IMR-90 (cell line): ENCODE measurements around the gene BEST1. TPM values are rescaled to one million over a fixed set of nuclear protein-coding genes. Genes with fewer than 3 reads are reported as not detected.

ENCODE experiments used
- ATAC-seq: fragments of 200-7000 bp; cut with Tn5 transposase; 2 replicates; pipeline ENCODE4 v1.9.1; 2020; ENCODE audit warnings: low read depth, mild to moderate bottlenecking, moderate library complexity
- BruUV-seq: library from RNA; stranded (reverse); fragments of 400-500 nt; replicated peaks from 2 replicates; lab custom pipeline; 2021; lab: Mats Ljungman, UMichigan
- CTCF ChIA-PET: fragments of 300-600 bp; formaldehyde crosslinking; extraction: SDS; loops from one replicate; lab custom pipeline; 2021; ENCODE audit warnings: antibody characterized with exemption; lab: Yijun Ruan, JAX
- POLR2A ChIA-PET: fragments of 300-600 bp; sonication (Branson Sonifier 250); formaldehyde crosslinking; loops from one replicate; lab custom pipeline; 2022; ENCODE audit warnings: antibody characterized with exemption; ENCODE audit not compliant: unreplicated experiment; lab: Charles Lee
- DNase-seq: peaks from one replicate; pipeline ENCODE4 v3.0.0; 2013
- H2AFZ ChIP-seq: replicated peaks from 2 replicates; pipeline ENCODE3; 2013; ENCODE audit warnings: low read length, mild to moderate bottlenecking; ENCODE audit not compliant: poor library complexity
- H2AK5ac ChIP-seq: 2 replicates; pipeline ENCODE4 v1.6.1; 2013; ENCODE audit warnings: low read depth, low read length, inconsistent platforms
- H2AK9ac ChIP-seq: replicated peaks from 2 replicates; pipeline ENCODE3; 2013; ENCODE audit warnings: mild to moderate bottlenecking, low read depth, low read length, moderate library complexity; ENCODE audit not compliant: poor library complexity
- H2BK120ac ChIP-seq: 2 replicates; pipeline ENCODE4 v1.6.1; 2013; ENCODE audit warnings: low read depth, low read length, inconsistent platforms
- H2BK15ac ChIP-seq: 3 replicates; pipeline ENCODE4 v1.6.1; 2013; ENCODE audit warnings: low read depth, low read length, inconsistent platforms
- H2BK20ac ChIP-seq: 2 replicates; pipeline ENCODE4 v1.6.1; 2013; ENCODE audit warnings: low read depth, mild to moderate bottlenecking, inconsistent platforms, low read length, moderate library complexity
- H2BK5ac ChIP-seq: 2 replicates; pipeline ENCODE4 v1.6.1; 2013; ENCODE audit warnings: mild to moderate bottlenecking, low read depth, low read length, inconsistent platforms; ENCODE audit not compliant: poor library complexity, severe bottlenecking
- H3K14ac ChIP-seq: replicated peaks from 2 replicates; pipeline ENCODE4 v1.6.1; 2013; ENCODE audit warnings: low read depth, low read length, inconsistent platforms
- H3K18ac ChIP-seq: 2 replicates; pipeline ENCODE4 v1.6.1; 2013; ENCODE audit warnings: low read depth, low read length, control low read depth
- H3K23ac ChIP-seq: 2 replicates; pipeline ENCODE4 v1.6.1; 2013; ENCODE audit warnings: low read depth, low read length, inconsistent platforms
- H3K27ac ChIP-seq: 2 replicates; pipeline ENCODE4 v1.5.1; 2013; ENCODE audit warnings: mild to moderate bottlenecking, control low read depth, low read length; ENCODE audit not compliant: insufficient read depth
- H3K27me3 ChIP-seq: 2 replicates; pipeline ENCODE4 v1.6.1; 2013; ENCODE audit warnings: low read length; ENCODE audit not compliant: control insufficient read depth, insufficient read depth
- H3K36me3 ChIP-seq: 2 replicates; pipeline ENCODE4 v1.6.1; 2013; ENCODE audit warnings: low read length, mixed read lengths; ENCODE audit not compliant: control insufficient read depth, insufficient read depth
- H3K4ac ChIP-seq: 2 replicates; pipeline ENCODE4 v1.6.1; 2013; ENCODE audit warnings: low read depth, low read length, inconsistent platforms
- H3K4me1 ChIP-seq: 2 replicates; pipeline ENCODE4 v1.6.1; 2013; ENCODE audit warnings: low read length, mixed read lengths; ENCODE audit not compliant: control insufficient read depth, insufficient read depth
- H3K4me2 ChIP-seq: 2 replicates; pipeline ENCODE4 v1.6.1; 2013; ENCODE audit warnings: low read depth, mild to moderate bottlenecking, control low read depth, low read length, moderate library complexity
- H3K4me3 ChIP-seq: 2 replicates; pipeline ENCODE4 v1.5.1; 2013; ENCODE audit warnings: low read depth, mild to moderate bottlenecking, control low read depth, low read length, moderate library complexity; ENCODE audit not compliant: insufficient read depth
- H3K56ac ChIP-seq: 2 replicates; pipeline ENCODE4 v1.6.1; 2013; ENCODE audit warnings: low read length, inconsistent platforms; ENCODE audit not compliant: insufficient read depth; ENCODE audit errors: extremely low read depth
- H3K79me1 ChIP-seq, 2 experiments: 2 replicates each; pipeline ENCODE4 v1.6.1; 2013; ENCODE audit warnings: low read length in 2 of 2, inconsistent platforms in 1 of 2, low read depth in 1 of 2
- H3K9ac ChIP-seq: 2 replicates; pipeline ENCODE4 v1.6.1; 2013; ENCODE audit warnings: low read depth, low read length, control low read depth
- H3K9me1 ChIP-seq: 2 replicates; pipeline ENCODE4 v1.6.1; 2013; ENCODE audit warnings: low read length, inconsistent platforms; ENCODE audit not compliant: insufficient read depth
- H3K9me3 ChIP-seq: 2 replicates; pipeline ENCODE4 v1.6.1; 2013; ENCODE audit warnings: low read length; ENCODE audit not compliant: control insufficient read depth, insufficient read depth
- H4K20me1 ChIP-seq: 2 replicates; pipeline ENCODE4 v1.6.1; 2013; ENCODE audit warnings: low read length, inconsistent platforms; ENCODE audit not compliant: insufficient read depth
- H4K5ac ChIP-seq: 2 replicates; pipeline ENCODE4 v1.6.1; 2013; ENCODE audit warnings: mild to moderate bottlenecking, low read depth, low read length, control low read depth
- H4K8ac ChIP-seq, 2 experiments: 2 replicates each; pipeline ENCODE4 v1.6.1; 2013; ENCODE audit warnings: low read depth in 2 of 2, low read length in 2 of 2, control low read depth in 1 of 2, inconsistent platforms in 1 of 2
- H4K91ac ChIP-seq: 2 replicates; pipeline ENCODE4 v1.6.1; 2013; ENCODE audit warnings: low read depth, low read length, inconsistent platforms; ENCODE audit not compliant: insufficient read depth
- BHLHE40 ChIP-seq: fragments of 150-350 bp; IDR thresholded peaks from 2 replicates; pipeline ENCODE4 v1.6.1; 2016; ENCODE audit warnings: mild to moderate bottlenecking, low read depth, low read length
- CEBPB ChIP-seq: IDR thresholded peaks from 2 replicates; pipeline ENCODE4 v1.6.1; 2012; ENCODE audit warnings: low read depth, low read length, improper control_type of control experiment
- CHD1 ChIP-seq: IDR thresholded peaks from 2 replicates; pipeline ENCODE4 v1.6.1; 2012; ENCODE audit warnings: low read depth, low read length, improper control_type of control experiment
- FOS ChIP-seq: fragments of 150-350 bp; IDR thresholded peaks from 2 replicates; pipeline ENCODE4 v1.6.1; 2016; ENCODE audit warnings: low read depth, low read length
- MAFK ChIP-seq: IDR thresholded peaks from 2 replicates; pipeline ENCODE4 v1.6.1; 2012; ENCODE audit warnings: low read depth, low read length, improper control_type of control experiment
- MXI1 ChIP-seq: IDR thresholded peaks from 2 replicates; pipeline ENCODE4 v1.6.1; 2012; ENCODE audit warnings: low read depth, mild to moderate bottlenecking, low read length, moderate library complexity, borderline replicate concordance
- POLR2A ChIP-seq: IDR thresholded peaks from 2 replicates; pipeline ENCODE4 v1.6.1; 2012; ENCODE audit warnings: mild to moderate bottlenecking, low read depth, low read length
- RCOR1 ChIP-seq: IDR thresholded peaks from 2 replicates; pipeline ENCODE4 v1.6.1; 2012; ENCODE audit warnings: mild to moderate bottlenecking, low read length, improper control_type of control experiment; ENCODE audit not compliant: insufficient replicate concordance
- RFX5 ChIP-seq: IDR thresholded peaks from 2 replicates; pipeline ENCODE4 v1.8.0; 2012; ENCODE audit warnings: low read depth, mild to moderate bottlenecking, low read length, moderate library complexity
- SMC3 ChIP-seq: fragments of 150-350 bp; IDR thresholded peaks from 2 replicates; pipeline ENCODE4 v1.6.1; 2016; ENCODE audit warnings: low read depth, mild to moderate bottlenecking, antibody characterized with exemption, low read length, moderate library complexity
- WGBS, 2 experiments: methylation state at CpG; one replicate each; pipeline versions ENCODE4 v1.1.5 to v1.1.7; 2013; ENCODE audit warnings: missing lambda C conversion rate in 2 of 2; ENCODE audit not compliant: insufficient read length in 1 of 2; ENCODE audit errors: extremely low coverage in 2 of 2; 5-methylcytosine and 5-hydroxymethylcytosine counted together
- dilution Hi-C: fragments of 300-500 bp; cut with HindIII; formaldehyde crosslinking; loops from one replicate; pipeline ENCODE4 v1.14.3; 2018; ENCODE audit warnings: low sequenced_read_pairs; ENCODE audit not compliant: unreplicated experiment
- in situ Hi-C: fragments of 300-500 bp; cut with MboI; formaldehyde crosslinking; loops from 3 replicates; pipeline ENCODE4 v1.14.3; 2019; ENCODE audit warnings: low sequenced_read_pairs, inconsistent platforms, mixed read lengths
- intact Hi-C: fragments of 100-400 bp; cut with micrococcal nuclease; formaldehyde crosslinking; loops from 2 replicates; pipeline ENCODE4 v1.10.0; 2022
- polyA plus RNA-seq, 3 experiments: library from polyadenylated mRNA; depleted of rRNA; stranded (reverse); fragments of >200 nt; gene quantifications; 2 replicates each; pipeline ENCODE4 v1.2.3, GENCODE V29; 2012; ENCODE audit warnings: low replicate concordance in 1 of 3
- total RNA-seq: library from RNA; depleted of rRNA; stranded (reverse); fragments of >200 nt; gene quantifications from 2 replicates; pipeline ENCODE4 v1.2.3, GENCODE V29; 2012
- TF ChIP-seq, protein P1 (sequence below): fragments of 150-350 bp; IDR thresholded peaks from 2 replicates; pipeline ENCODE4 v1.6.1; 2016; ENCODE audit warnings: low read depth, mild to moderate bottlenecking, low read length, moderate library complexity, borderline replicate concordance
- TF ChIP-seq, protein P2 (sequence below): fragments of 150-350 bp; IDR thresholded peaks from 2 replicates; pipeline ENCODE4 v1.6.1; 2017; ENCODE audit warnings: mild to moderate bottlenecking, antibody characterized with exemption, low read length, low read depth
- TF ChIP-seq, protein P3 (sequence below): conservative IDR thresholded peaks from 2 replicates; pipeline ENCODE4 v1.5.1; 2012; ENCODE audit warnings: mild to moderate bottlenecking, low read depth, low read length, improper control_type of control experiment

BEST1 gene
- total and polyA plus RNA-seq, 2 of the 4 experiments (the other 2 are of a cell fraction) = 0.90 to 1.4 TPM

DNA sequence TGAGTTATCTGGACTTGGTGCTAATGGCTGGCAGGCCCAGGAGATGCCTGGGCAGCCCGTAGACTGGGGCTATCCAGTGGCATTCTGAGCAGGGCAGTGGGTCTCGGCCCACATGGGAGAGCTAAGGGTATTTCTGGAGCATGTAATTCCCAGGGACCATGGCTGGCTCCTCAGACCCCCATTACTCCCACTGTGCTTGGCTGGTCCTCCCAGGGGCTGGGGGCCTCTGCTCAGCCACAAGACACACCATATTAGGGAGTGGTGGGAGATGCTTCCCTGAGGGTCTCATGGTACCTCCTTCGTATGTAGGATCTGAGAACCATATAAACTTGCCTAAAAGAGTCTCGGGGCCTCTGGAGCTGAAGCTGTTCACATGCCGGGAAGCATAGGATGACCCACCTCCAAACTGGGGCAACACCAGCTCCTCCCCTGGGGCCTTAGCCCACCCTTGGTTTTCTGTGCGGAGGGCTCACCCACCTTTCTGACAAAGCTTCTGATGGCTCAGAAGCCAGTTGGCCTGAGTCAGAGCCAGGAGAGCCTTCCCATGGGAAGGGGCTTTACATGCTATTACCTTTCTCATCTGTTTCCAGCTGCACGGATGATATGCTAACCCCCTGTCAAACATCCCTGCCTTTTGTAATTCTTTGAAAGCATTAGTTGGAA, 26.8 kb downstream of the BEST1 start:
- no peak overlapping the region for H4K8ac ChIP-seq
- no peak overlapping the region for H2AFZ ChIP-seq
- in situ Hi-C loops (no loop called here), intact Hi-C loops (no loop called here), dilution Hi-C loops (no loop called here)
- no peaks in the 10 kb centered on the region for H4K20me1 ChIP-seq
- no CpG with 5 or more reads among the region's 7 CpGs for WGBS, 2 experiments
- H3K27me3 ChIP-seq = no peaks in the 10 kb centered on the region
- POLR2A ChIA-PET = interaction anchor here (0.6 kb wide), 1 partner anchor 9 kb away, joined by 4 read pairs; no protein-coding TSS in a partner anchor
- no peak overlapping the region for H2BK15ac ChIP-seq
- BruUV-seq = no TSS peak
- H3K4me1 ChIP-seq = peaks cover 27% of the 10 kb centered on the region
- H3K14ac ChIP-seq = no peak overlapping the region
- no peak overlapping the region for H2AK5ac ChIP-seq
- no peak overlapping the region for H3K56ac ChIP-seq
- peak overlapping the region; percentile 26; the same call in 1 of the 2 replicates for H2BK120ac ChIP-seq
- no peak overlapping the region for H3K4me2 ChIP-seq
- no peak overlapping the region for H3K23ac ChIP-seq
- no peaks in the 10 kb centered on the region for H3K9me3 ChIP-seq
- H3K27ac ChIP-seq = no peak overlapping the region
- H3K4me3 ChIP-seq = no peak overlapping the region
- no peak overlapping the region for H3K4ac ChIP-seq
- no peak overlapping the region for H2BK5ac ChIP-seq
- DNase-seq (no peak), ATAC-seq (no peak)
- TF ChIP-seq BHLHE40 = no peak
- no peak for TF ChIP-seq CEBPB
- no peak for TF ChIP-seq SMC3
- TF ChIP-seq, protein P1, sequence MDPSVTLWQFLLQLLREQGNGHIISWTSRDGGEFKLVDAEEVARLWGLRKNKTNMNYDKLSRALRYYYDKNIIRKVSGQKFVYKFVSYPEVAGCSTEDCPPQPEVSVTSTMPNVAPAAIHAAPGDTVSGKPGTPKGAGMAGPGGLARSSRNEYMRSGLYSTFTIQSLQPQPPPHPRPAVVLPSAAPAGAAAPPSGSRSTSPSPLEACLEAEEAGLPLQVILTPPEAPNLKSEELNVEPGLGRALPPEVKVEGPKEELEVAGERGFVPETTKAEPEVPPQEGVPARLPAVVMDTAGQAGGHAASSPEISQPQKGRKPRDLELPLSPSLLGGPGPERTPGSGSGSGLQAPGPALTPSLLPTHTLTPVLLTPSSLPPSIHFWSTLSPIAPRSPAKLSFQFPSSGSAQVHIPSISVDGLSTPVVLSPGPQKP = no peak
- TF ChIP-seq FOS = no peak
- no peak for TF ChIP-seq POLR2A
- TF ChIP-seq, protein P2, sequence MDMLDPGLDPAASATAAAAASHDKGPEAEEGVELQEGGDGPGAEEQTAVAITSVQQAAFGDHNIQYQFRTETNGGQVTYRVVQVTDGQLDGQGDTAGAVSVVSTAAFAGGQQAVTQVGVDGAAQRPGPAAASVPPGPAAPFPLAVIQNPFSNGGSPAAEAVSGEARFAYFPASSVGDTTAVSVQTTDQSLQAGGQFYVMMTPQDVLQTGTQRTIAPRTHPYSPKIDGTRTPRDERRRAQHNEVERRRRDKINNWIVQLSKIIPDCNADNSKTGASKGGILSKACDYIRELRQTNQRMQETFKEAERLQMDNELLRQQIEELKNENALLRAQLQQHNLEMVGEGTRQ = no peak
- TF ChIP-seq, protein P3, sequence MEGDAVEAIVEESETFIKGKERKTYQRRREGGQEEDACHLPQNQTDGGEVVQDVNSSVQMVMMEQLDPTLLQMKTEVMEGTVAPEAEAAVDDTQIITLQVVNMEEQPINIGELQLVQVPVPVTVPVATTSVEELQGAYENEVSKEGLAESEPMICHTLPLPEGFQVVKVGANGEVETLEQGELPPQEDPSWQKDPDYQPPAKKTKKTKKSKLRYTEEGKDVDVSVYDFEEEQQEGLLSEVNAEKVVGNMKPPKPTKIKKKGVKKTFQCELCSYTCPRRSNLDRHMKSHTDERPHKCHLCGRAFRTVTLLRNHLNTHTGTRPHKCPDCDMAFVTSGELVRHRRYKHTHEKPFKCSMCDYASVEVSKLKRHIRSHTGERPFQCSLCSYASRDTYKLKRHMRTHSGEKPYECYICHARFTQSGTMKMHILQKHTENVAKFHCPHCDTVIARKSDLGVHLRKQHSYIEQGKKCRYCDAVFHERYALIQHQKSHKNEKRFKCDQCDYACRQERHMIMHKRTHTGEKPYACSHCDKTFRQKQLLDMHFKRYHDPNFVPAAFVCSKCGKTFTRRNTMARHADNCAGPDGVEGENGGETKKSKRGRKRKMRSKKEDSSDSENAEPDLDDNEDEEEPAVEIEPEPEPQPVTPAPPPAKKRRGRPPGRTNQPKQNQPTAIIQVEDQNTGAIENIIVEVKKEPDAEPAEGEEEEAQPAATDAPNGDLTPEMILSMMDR = no peak
- no peak for TF ChIP-seq CHD1
- no peak for TF ChIP-seq MAFK
- no peak for TF ChIP-seq MXI1
- TF ChIP-seq RFX5 = no peak
- TF ChIP-seq RCOR1 = no peak
- H3K18ac ChIP-seq = no peak overlapping the region
- no peak overlapping the region for H2AK9ac ChIP-seq
- no peak overlapping the region for H4K5ac ChIP-seq
- H3K9me1 ChIP-seq = peaks cover 16% of the 10 kb centered on the region
- H2BK20ac ChIP-seq = no peak overlapping the region
- CTCF ChIA-PET = no interaction called here
- no peak overlapping the region for H3K9ac ChIP-seq
- H3K79me1 ChIP-seq = peaks cover 0 to 12% of the 10 kb centered on the region in 2 experiments; a peak in 2 of 4 replicates
- H3K36me3 ChIP-seq = no peaks in the 10 kb centered on the region
- no peak overlapping the region for H4K91ac ChIP-seq
